Measurements from ENCODE around the gene GPR42.
"Not testable (repeated sequence)": the region's sequence is repeated elsewhere in the genome, so short reads cannot be mapped to it uniquely, and the experiment has no call there.

GPR42 gene

DNA sequence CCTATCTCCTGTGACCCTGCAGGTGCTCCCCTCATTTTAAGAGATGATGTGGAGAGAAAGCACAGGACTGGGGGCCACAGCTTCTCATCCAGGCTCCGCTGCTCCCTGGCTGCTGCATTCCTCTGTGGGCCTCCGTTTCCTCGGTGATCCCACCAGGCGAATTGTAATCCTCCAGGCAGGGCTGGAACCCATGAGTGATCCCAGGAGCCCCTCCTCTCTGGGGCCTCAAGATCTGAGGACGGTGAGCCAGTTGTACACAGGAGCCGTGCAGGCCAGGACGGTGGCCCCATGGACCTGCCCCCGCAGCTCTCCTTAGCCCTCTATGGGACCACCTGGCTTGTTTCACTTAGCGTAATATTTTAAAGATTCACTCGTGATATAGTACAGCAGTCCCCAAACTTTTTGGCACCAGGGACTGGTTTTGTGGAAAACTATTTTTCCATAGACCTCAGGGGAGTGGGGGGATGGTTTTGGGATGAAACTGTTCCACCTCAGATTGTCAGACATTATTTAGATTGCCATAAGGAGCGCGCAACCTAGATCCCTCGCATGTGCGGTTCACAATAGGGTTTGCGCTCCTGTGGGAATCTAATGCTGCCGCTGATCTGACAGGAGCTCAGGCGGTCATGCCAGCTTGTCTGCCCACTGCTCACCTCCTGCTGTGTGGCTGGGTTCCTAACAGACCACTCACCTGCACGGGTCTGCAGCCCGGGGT lies 7.0 kb upstream of the GPR42 start:
- DNase-seq (ENCODE audit: low read depth, low spot score) = no peak

DNA sequence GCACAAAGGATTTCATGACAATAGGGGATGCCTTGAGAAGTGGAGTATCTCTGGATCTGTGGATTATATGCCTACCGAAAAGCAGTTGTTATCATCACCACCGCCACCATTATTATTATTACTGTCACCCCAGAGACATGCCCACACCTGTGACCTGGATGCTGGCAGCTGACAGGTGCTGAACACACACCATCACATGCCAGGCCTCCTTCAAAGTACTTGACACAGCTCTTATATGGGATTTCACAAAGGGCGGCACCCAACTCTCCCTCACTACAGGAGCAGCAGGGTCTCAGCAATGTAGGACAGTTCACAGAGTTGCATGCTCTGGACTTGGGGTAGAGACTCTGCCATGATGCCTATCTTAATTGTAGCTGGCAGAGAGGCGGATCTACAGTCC lies 5.6 kb upstream of the GPR42 start:
- DNase-seq (ENCODE audit: low read depth, low spot score) = no peak

- no peak for DNase-seq (ENCODE audit: low read depth, low spot score)
These were observed 2.5 kb upstream of the GPR42 start for GRCh38 chr19:35368378-35368777.

- no peak for DNase-seq (ENCODE audit: low read depth, low spot score)
These were observed 1.3 kb upstream of the GPR42 start for GRCh38 chr19:35369522-35369921.

DNA sequence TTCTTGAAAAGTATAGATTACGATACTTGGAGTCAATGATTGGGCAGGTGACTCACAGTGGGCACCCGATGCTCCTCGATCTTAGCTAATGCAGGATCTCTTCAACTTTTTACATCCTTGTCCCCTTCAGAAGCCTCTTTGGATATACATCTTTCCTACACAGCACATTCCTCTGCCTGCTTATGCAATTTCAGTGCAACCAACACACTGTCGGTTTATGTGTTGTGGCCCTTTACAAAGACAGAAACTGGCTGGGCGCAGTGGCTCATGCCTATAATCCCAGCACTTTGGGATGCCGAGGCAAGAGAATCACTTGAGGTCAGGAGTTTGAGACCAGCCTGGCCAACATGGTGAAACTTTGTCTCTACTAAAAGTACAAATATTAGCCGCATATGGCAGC lies 2.6 kb downstream of the GPR42 start:
- no peak for DNase-seq (ENCODE audit: low read depth, low spot score)

DNA sequence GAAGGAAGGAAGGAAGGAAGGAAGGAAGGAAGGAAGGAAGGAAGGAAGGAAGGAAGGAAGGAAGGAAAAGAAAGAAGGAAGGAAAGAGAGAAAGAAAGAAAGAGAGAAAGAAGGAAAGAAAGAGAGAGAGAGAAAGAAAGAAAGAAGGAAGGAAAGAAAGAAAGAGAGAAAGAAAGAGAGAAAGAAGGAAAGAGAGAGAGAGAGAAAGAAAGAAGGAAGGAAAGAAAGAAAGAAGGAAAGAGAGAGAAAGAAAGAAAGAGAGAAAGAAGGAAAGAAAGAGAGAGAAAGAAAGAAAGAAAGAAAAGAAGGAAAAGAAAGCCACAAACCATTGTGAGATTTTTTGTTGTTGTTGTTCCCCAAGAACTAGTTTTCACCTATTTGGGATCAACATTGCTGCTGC lies 3.2 kb downstream of the GPR42 start:
- not testable (repeated sequence) for DNase-seq (ENCODE audit: low read depth, low spot score)

DNA sequence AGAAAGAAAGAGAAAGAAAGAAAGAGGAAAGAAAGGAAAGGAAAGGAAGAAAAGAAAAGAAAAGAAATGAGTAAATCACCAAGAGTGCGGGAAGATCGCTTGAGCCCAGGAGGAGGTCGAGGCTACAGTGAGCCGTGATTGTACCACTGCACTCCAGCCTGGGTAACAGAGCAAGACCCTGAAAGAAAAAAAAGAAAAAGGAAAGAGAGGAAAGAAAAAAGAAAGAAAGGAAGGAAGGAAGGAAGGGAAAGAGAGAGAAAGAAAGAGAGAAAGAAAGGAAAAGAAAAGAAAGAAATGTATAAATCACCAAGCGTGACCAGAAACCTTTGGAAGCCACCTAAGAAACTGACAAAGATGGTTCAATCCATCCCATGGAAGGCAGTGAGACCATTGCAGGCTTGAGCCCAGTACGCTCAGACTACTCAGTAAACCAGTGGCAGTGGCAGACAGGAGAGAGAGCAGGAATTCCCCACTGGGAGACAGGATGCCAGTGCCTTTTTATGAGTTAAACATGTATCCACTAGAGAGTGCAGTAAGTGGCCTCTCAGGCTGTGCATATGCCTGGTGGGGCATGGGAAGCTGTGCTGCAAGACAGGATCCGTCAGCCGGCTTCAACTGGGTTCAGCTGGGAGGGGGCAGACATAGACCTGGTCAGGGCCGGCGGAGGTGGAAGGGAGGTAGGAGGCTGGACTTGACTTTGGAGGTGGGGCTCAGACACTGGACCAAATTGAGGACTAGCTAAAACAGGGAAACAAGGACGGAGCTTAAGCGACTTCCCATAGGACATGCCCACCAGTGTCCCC lies 4.8 kb downstream of the GPR42 start:
- no peak for DNase-seq (ENCODE audit: low read depth, low spot score)

GRCh38 chr19:35377656-35378055 lies 6.8 kb downstream of the GPR42 start:
- DNase-seq (ENCODE audit: low read depth, low spot score) = no peak

DNA sequence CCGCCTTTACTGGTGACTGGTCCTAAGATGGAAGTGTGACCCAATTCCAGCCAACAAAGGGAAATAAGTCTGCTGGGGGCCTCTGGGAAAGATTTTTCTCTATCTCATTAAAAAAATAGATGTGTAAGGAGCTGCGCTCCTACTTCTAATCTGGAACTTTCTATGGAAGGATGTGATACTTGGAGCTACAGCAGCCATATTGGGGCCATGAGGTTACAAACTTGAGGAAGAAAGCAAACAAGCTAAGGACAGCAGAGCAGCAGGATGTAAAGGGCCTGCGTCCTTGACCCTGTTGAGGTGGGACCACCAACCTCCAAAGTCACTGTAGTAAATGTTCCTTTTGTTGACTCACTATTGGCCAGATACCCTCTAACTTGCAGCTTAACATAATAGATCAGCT lies 7.5 kb downstream of the GPR42 start:
- no peak for DNase-seq (ENCODE audit: low read depth, low spot score)

- DNase-seq (ENCODE audit: low read depth, low spot score) = not testable (repeated sequence)
These were observed 8.7 kb downstream of the GPR42 start for GRCh38 chr19:35379545-35379944.

GRCh38 chr19:35379992-35380391 lies 9.1 kb downstream of the GPR42 start:
- DNase-seq (ENCODE audit: low read depth, low spot score) = no peak

- no peak for DNase-seq (ENCODE audit: low read depth, low spot score)
These were observed 9.7 kb downstream of the GPR42 start for GRCh38 chr19:35380450-35381124.

GRCh38 chr19:35381318-35381717 lies 10.4 kb downstream of the GPR42 start:
- no peak for DNase-seq (ENCODE audit: low read depth, low spot score)

GRCh38 chr19:35381926-35382325 lies 11.1 kb downstream of the GPR42 start:
- DNase-seq (ENCODE audit: low read depth, low spot score) = no peak

- DNase-seq (ENCODE audit: low read depth, low spot score) = no peak
These were observed 12.7 kb downstream of the GPR42 start for GRCh38 chr19:35383536-35383935.

DNA sequence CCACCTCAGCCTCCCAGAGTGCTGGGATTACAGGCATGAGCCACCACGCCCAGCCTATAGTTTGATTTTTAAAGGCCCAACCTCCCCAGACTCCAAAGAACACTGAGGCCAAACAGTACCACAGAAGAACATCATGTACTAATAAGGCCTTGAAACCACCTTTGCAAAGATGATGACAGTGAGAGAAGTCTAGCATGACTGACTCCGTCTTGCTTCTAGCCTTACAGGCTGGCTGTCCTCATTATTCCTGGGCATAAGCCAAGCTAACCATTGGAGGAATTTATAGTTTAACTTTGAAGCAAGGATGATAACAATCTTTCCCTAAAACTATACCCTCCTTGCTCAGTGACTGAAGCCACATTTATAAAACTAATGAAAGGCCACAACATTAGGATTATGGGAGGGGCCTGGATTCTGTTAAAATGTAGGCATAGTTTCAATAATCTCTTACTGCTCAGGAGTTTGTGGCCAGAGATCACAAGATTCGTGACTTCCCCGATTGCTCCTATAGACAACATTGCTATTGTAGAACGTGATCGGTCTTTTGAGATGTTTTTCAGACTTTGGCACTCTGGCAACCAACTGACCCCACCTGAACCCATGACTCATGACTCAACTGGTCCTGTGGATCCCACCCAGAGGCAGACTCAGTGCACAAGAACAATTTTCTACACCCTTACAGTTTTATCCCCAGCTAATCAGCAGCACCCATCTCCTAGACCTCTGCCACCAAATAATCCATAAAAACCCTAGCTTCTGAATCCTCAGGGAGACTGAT lies 17.6 kb downstream of the GPR42 start:
- no peak for DNase-seq (ENCODE audit: low read depth, low spot score)

GRCh38 chr19:35389192-35389861 lies 18.5 kb downstream of the GPR42 start:
- DNase-seq (ENCODE audit: low read depth, low spot score) = no peak

- DNase-seq (ENCODE audit: low read depth, low spot score) = no peak
These were observed 22.2 kb downstream of the GPR42 start for GRCh38 chr19:35392742-35393715.

DNA sequence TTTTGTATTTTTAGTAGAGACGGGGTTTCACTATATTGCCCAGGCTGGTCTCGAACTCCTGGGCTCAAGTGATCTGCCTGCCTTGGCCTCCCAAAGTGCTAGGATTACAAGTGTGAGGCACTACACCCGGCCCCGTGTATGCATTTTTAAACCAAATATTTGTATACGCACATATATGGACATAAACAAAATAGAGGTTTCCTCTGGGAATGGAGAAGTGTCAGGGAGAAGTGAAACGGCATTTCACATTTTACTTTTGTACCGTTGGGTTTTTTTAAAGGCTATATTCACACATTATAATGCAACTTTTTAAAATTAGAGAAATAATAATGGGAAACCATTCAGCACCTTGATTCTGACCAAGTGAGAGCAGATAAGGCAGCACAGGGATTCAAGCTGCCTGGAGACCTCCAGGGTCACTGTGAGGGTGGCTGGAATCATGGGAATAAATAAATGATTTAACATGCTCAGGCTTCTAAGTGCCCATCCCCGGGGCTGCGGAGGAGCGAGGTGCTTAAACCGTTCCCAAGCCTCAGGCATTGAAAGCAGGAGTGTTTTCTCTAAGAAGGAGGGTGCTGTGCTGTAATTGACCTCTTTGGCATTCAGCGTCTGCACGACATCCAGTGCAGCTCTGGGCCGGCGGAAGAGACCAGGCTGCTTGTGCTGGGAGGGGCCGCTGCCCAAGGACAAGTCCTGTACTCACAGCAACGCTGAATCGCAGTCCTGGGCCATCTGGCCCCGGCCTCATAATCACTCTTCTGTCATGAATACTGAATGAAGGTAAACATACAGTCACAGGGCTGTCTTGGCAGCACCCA lies 24.7 kb downstream of the GPR42 start:
- DNase-seq (ENCODE audit: low read depth, low spot score) = no peak

Measured in smooth muscle cell of the brain vasculature (primary cell).